Measurements from ENCODE around the gene EYA4.

The EYA4 gene

DNA sequence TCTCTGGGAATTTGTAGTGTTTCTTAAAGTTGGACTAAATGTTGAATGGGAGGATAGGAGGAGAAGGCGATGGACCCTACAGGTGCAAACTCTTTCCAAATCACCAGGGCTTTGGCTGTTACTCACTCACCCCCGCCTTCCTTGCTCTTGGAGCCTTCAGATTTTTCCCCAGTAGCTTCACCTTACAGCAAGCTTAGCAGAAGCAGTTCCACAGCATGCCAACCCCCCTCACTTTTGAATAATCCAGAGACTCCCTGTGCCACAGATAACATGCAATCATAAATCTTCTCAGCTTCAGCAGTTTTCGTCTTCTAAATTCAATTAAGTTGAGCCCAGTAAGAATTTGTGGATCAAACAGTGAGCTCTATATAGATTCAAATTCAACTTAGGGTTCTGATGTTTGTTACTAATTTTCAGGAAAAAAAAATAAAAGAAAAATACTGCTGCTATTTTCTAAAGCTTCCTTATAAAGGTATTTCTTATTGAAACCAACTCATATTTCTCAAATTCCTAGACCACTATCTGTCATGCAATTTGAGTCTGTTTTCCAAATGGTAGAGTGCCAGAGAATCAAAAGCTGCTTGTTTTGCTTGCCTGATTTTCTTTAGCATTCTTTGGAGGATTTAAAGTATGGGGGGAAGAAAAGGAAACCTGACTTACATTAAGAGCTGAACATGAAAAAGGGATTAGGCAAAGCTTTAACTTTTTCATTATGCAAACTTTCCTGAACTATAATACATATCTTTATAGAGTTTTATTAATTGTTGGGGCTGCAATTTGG, 166.4 kb downstream of the EYA4 start:
- no peak for DNase-seq

DNA sequence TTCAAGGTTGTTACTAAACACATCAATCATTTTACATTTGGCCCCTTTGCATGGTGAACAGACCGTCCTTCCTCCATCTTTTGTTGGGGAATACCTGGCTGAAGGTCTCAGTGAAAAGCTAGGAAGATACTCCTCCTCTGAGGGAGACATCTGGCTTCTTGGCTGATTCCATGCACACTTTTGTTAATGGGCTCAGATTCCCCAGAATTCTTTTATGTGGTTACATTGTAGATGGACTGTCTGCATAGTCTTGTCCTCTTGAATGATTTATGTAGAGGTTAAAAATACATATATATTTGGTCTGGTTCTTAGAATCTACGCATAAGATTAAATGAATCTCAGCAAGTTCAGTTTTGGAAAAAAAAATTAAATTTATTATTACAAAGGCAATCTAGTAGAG, 167.0 kb downstream of the EYA4 start:
- no peak for DNase-seq

DNA sequence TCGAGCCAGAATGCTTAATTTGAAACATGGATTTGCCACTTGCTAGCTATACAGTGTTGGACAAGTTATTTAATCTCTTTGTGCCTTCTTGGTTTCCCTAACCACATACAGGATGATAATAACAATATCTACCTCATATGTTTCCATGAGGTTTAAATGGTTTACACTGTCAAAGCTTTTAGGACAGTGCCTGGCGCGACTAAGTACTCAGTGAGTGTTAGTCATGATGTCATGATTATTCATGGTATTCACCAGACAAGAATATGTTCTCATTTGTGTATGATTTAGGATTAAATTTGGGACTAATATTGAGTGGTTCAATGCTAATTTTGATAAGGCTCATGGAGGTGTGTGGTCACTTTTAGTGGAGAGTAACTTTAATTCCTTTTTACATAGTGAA, 167.4 kb downstream of the EYA4 start:
- no peak for DNase-seq

DNA sequence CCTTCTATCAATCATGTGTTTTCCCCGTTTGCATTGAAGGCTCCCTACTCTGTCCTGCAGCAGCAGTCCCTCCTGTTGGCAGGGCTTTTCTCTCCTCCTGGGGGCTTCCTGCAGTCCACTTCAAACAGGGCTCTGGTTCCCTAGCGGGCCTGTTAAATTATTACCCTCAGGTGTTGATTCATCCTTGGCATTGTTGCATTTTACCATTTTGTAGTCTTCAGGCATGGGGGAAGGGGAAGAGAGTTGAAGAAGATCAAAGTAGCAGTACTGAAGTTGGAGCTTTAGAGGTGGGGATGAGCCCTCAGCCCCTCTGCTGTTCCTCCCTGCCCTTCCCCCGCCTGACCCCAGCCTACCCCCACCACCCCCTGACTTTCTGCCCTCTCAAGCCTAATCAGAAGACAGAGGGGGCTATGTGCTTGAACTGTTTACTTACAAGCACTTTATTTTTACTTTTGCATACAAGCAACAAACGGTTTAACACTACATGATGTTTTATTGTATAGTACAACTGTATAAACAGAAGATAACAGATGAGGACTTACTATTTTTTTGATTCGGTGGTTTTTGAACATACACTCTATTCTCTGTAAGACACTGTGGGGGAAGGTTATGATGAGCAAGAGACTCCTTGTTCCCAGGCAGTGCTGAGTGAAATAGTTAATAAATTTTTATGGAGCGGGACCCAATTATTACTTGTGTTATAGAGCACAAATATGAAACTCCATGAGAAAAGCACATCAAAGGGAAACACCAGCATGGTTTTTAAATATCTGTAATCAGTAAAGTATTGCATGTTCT, 169.7 kb downstream of the EYA4 start:
- DNase-seq: no peak

DNA sequence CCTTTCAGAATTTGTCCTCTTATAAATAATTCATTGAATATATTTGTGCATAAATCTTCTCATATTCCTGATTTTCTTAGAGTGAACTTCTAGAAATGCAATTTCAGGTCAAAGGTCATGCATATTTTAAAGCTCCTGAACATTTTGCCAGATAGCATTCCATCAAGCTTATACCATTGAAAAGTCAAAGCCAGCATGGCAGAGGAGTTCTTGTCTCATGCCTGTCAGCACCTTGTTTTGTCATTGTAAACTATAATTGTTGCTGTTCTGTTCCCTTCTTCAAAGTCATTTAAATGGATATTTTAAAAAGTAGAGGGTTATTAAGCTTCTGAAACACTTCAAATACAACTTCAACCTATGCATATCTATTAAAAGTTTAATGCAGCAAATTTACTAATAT, 170.6 kb downstream of the EYA4 start:
- DNase-seq: no peak

DNA sequence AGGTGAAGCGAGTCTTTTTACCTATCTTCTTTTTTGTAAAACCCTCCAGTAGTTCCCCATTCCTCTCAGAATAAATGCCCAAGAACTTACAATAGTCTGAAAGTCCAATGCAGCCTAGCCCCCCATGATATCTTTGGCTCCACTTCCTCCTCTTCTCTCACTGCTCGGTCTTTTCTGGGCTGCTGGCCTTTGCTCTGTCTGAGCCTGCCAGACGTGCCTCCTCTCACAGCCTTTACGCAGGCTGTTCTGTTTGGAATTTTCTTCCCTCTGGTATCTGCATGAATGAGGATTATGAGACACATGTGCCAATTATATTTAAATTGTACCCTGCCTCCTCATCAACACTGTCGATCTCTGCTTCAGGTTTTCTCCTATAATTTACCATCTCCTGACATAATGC, 174.1 kb downstream of the EYA4 start:
- DNase-seq: no peak

DNA sequence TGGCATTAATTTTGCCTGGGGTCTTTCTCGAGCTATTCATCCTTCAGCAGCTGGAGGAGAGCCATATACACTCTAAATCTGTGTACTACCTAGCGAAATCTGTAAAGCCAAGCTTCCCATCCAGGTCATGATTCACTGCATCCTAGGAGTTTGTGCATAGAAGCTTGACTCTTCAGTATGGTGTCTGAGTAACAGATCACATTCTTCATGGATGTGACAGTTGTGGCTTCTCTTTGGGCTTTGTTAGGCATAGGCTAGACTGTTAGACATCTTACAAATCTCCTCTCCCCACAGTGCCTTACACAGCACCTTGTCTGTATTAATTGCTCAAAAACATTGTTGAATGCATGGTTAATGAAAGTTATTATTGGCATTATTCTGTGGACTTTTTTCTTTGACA, 177.0 kb downstream of the EYA4 start:
- no peak for DNase-seq

DNA sequence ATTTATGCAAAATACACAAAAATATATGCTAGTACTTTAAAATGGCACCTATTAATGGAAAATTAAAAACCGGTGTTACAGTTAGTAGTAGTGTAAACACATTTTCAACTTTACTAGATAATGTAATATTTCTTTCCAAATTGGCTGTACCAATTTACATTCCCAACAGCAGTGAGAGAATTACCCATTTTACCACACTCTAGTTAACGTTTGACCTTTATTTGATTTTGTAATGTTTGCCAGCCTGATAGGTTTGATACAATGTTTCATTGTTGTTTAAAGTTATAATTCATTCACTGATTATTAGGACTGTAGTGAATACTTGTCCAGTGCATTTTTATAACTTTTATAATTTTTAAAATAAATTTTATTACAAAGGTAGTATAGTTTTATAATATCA, 182.1 kb downstream of the EYA4 start:
- DNase-seq: no peak

DNA sequence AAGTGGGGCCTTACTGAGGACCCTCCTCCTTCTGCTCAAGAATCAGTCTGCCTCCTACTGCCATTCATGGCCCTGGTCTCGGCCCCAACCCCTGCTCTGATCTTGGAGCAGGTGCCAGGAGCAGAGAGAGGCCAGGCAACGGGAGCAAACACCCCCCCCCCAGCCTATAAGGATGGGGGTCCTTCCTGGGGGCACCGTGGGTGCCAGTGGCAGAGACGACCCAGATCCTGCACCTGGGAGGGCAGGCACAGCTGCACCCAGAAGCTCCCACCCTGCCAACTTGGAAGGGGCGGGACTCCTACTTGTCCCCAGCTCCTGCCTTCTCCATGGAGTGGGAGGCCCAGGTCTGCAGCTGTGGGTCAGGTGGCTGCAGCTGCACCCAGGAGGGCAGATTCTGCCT, 183.2 kb downstream of the EYA4 start:
- DNase-seq: no peak

DNA sequence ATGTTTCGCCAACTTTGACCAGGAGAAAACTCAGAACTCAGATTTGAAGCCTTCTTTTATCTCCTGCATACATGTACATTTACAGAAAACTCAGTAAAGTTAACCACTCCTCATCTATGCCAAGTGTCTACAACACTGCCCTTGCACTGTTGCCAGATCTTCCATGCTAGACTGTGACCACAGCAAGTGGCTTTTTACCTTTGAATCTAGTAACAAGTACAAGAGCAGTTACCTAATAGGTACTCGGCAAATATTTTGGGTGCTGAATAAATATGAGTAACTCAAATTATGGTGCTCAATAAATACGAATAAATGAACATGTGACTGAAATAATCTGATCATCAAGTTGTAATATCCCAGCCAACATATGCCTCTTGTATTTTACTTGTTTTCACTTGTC, 184.9 kb downstream of the EYA4 start:
- no peak for DNase-seq

DNA sequence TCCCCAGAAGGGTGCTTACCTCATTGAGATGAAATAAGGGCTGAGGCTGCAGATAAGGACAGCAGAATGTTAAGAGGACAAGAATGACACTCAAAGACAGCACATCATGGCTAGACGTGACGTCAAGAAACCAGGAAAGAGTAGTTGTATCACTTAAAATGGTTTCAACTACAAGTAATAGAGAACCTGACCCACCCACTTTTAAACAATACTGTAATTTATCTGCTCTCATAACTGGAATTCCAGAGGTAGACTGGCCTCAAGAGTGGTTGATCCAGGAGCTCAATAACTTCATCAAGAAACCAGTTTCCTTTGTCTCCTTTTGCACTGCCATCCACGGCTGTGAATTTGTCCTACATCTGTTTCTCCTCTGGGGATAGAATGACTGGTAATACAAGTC, 187.1 kb downstream of the EYA4 start:
- no peak for DNase-seq

DNA sequence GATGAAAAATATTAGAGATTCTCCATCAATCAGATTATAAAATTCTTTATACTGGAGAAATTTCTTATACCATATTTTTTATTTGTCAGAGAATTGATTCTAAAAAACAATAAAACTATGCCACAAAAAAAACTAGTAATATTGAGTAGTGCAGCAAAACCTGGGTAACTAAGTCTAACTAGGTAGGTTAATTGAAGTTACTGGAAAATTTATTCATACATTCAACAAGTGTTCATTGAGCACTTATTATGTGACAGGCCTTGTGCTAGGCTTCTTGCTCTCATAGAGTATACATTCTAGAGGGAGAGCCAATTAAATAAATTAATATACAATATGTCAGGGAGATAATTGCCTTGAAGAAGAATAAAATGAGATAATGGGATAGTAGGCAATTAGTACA, 189.4 kb downstream of the EYA4 start:
- DNase-seq: no peak

DNA sequence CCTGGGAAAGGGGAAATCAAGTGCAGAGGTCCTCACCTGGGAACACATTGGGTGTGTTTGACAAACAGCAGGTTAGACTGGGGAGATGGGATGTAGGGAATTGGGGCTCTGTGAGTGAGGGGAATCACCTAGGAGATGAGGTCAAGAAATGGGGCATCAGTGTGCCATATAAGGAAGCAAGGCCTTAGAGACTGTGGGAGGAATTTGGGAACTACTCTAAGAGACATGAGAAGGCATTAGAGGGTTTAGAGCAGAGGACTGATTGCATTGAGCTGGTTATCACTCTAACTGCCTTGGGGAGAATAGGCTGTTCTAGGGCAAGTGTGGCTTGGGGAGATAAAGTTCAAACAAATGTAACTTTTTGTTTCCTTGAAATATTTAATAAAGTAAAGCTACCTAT, 189.9 kb downstream of the EYA4 start:
- no peak for DNase-seq

DNA sequence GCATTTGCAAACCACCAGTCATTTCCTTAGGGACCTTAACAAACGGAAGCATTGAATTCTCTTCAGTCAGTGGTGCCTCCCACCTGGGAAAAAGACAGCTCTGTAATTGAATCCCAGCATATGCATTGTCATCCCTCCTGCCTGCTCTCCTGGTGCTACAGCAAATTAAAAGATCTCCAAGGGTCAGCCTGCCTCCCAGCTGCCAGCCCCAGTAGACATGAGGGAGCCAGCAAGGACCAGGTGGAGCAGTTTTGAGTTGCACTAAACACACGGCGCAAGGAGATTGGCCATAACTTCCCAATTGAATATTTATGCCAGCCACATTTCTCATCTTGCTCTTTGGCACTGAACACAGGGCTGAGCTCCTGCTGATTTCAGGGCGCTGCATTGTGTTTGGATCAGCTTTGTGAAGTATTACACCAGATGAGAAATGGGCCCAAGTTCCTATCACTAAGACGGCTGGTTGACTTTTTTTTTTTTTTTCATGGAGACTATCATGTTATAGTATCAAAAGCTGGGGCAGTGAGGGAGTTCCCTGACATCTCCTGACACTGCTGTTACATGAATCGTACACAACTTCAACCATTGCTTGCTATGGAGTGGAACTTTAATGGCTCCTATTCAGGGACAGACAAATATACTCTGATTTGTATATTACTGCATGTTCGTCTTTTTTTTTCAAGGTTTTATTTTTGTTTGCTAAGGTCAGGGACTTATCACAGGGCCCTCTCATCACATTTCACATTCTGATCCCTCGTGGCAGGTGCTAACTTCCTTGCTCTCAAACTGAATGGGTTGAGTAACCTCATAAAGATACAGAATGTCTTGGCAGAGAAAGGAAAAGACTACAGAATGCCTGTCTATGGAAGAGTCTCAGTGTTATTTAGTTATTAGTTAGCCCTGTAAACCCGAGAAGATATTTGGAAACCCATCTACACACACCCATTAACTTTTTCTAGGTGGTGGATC, 191.1 kb downstream of the EYA4 start:
- DNase-seq: no peak

DNA sequence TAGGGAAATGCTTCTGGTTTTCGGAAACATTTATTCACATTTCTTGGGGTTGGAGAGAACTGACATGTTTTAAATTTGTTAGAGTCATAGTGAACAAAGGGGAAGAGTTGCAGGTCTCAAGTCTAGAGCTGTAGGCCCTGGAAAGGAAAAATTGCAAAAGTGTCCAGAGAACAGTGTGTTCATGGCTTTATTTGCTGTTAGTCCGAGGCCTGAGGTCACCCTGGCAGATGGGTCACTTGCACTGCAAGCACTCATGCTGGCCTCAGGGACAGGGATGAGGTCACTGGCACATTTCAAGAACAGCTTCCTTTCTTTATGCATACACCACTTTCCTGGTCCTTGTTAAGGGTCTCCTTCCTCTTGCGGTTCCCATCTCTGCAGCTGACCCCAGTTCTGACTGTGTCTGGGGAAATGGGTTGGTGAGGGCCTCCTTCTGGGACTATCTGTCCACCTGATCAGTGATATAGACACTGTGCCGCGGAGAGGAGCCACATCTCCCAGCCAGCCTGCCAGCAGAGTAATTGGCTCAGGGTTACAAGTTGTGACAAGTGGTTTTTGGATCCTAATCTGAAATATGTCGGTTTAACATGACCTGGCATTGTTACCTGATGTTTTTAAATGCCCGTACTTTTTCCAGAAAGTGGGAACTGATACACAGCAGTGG, 194.0 kb downstream of the EYA4 start:
- DNase-seq: no peak

DNA sequence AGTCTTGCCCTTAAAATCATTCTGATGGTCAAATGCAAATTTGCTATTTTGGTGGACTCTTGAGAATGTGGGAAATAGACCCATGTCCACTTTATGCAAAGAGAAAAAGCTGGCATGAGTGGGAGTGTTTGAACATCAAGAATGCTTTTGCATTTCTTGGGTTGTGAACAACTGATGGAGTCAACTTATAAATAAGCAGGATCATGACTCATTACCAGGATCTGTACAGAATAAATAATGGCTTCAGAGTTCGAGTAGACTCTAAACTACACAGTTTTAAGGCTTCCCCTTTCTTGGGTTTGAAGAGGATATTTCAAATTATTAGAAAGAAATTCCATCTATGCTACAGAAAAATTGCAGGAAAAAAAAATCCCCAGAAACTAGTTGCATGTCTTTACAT, 195.5 kb downstream of the EYA4 start:
- no peak for DNase-seq

DNA sequence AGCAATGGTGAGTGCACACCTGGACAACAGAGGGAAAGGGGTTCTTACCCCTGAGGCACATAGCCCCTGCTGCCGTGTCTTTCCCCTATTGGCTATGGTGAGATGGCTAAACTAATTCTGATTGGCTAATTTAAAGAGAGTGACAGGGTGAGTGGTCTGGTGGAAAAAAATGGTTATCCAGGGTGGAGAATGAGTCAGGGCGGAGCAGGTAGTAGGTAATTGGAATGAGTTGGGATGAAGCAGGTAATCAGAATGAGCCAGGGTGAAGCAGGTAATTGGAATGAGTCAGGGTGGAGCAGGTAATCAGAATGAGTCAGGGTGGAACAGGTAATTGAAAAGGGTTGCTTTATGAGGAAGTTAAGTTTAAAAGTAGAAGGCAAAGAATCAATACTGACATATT, 200.3 kb downstream of the EYA4 start:
- no peak for DNase-seq

DNA sequence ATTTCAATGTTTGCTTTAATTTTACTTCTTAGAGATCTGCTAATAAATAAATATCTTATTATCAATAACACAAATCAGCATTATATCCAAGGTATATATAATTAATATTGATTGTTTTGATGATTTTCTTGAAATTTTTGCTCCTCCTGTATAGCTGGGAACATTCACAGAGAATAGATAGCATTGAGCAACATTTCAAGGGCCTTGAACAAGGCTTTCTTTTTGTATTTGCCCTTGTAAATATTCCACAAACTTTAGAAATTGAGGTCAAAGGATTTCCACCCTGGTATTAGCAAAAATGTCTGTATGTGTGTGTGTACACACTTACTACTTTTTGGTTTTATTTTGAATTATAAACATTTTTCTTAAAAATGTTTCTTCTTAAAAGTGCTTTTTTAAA, 205.6 kb downstream of the EYA4 start:
- DNase-seq: no peak

DNA sequence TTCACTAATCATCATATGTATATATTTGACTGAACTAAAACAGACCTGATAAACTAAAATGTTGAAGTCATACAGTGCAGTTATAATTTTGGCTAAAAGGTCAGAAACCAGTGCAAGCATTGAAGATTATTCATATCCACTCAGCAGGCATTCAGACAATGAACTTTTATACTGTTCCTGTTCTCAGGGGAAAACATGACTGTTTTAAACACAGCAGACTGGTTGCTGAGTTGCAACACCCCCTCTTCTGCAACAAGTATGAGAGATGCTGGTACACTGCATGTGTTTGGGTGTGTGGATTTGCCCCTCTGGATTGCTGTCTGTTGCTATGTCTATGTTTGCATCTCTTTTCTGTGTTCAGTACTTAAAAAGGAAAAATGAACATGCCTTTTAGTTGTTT, 206.8 kb downstream of the EYA4 start:
- DNase-seq: no peak

DNA sequence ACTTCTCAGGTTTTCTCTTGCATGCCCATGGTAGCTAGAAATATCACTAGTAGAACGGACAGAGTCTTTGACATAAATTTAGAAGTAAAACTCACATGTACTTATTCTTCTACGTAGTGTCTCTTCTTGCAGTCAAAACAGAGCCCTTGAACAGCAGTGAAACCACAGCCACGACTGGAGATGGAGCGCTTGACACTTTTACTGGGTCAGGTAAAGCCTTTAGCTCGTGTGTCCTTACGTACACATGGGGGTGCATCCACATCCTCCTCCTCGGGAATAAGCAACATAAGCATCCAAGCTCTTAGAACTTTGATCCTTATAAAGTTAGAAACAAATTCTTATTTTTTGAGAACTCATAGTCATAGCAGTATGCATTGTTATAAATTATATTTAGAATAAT, 215.3 kb downstream of the EYA4 start:
- no peak for DNase-seq

DNA sequence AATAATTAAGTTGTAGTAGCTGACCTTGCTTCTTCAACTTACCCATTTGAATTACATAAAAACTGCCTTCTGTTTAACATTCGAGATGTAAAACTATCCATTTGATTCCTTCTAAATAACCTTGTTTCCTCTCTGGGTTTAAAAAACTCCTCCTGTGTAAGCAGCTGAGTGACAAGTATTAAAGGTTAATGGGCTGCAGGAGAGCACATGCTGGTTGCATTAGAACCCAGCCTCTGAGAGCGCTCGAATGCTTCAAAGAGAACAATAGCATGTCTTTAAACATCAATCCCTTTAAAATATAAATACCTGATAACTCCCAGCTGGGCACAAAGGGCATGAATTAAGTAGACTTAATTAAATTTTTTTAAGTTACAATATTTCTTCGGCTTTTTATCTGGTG, 215.8 kb downstream of the EYA4 start:
- DNase-seq: no peak

DNA sequence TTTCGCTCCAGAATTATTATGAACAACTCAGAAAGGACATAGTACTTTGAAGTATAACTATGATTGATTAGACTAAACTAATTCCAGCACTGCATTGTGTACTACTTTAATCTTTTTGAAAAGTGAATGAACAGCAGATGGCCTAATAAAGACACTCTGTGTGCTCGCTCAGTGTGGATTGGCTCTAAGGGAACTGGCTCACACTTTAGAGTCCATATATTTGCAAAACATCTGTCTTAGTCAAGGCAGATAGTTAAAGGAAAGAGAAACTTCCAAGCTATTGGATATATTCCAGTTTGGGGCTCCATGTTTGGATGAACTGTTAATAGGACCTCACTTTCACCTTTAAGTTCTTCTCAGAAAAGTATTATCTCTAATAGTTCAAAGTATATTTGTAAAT, 218.9 kb downstream of the EYA4 start:
- DNase-seq: no peak

DNA sequence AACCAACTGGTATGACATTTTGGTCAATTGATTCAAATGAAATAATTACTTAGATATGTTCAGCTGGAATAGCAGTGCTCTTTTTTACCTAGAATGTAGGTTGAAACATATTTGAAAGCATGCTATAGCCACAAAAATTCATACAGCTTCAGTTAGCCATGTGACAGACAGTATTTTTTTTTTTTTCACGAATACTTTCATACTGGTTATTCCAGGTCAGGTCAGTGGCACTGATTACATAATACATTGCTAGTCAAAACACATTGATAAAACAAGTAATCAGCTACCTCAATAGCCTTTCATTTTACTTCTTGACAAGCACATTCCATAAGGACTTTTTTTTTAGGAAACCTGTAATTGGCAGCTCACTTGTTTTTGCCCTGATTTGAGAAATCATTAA, 222.6 kb downstream of the EYA4 start:
- DNase-seq: no peak

All from activated CD4-positive, alpha-beta T cell treated with anti-CD3 and anti-CD28 coated beads, Interleukin-2, amount 50 U/mL, for 4 hours (primary cell).